HEK293 (cell line): ENCODE measurements around the gene MAML2.

Experiments used
- CTCF ChIA-PET: fragments of 350-600 bp; formaldehyde crosslinking; extraction: SDS; loops from one replicate; lab custom pipeline; 2021; ENCODE audit warnings: antibody characterized with exemption; lab: Yijun Ruan, JAX
- POLR2A ChIA-PET: fragments of 300-600 bp; formaldehyde crosslinking; extraction: SDS; loops from one replicate; lab custom pipeline; 2020; ENCODE audit warnings: antibody characterized with exemption, inconsistent platforms; lab: Yijun Ruan, JAX
- H3K27ac ChIP-seq: fragments of 200-500 bp; sonication (Bioruptor generic); 2 replicates; pipeline ENCODE4 v1.5.1; 2014; ENCODE audit warnings: low read depth, low read length, control low read depth, inconsistent platforms; ENCODE audit errors: extremely low read depth
- H3K36me3 ChIP-seq, 2 experiments: fragments of 200-500 bp in 1 of 2; sonication (Bioruptor generic) in 1 of 2; 1 replicate in 1 of 2; 2 replicates in 1 of 2; pipeline ENCODE4 v1.5.1; 2014 to 2017; ENCODE audit warnings: inconsistent platforms in 2 of 2, low read length in 2 of 2; ENCODE audit not compliant: control insufficient read depth in 2 of 2, insufficient read depth in 1 of 2
- H3K4me1 ChIP-seq: fragments of 200-500 bp; sonication (Bioruptor generic); 2 replicates; pipeline ENCODE4 v1.5.1; 2014; ENCODE audit warnings: mild to moderate bottlenecking, low read length, inconsistent platforms; ENCODE audit not compliant: control insufficient read depth, insufficient read depth
- H3K4me3 ChIP-seq: 2 replicates; pipeline ENCODE4 v1.5.1; 2011; ENCODE audit warnings: low read depth, mild to moderate bottlenecking, control low read depth, low read length, moderate library complexity
- H3K9me3 ChIP-seq: fragments of 200-500 bp; sonication (Bioruptor generic); 2 replicates; pipeline ENCODE4 v1.5.1; 2014; ENCODE audit warnings: low read depth, low read length, inconsistent platforms; ENCODE audit not compliant: control insufficient read depth, insufficient read depth
- GFI1B ChIP-seq: fragments of 450-650 bp; formaldehyde crosslinking; IDR thresholded peaks from 2 replicates; pipeline ENCODE4 v1.5.1; 2016; ENCODE audit warnings: missing biosample characterization, missing genetic modification characterization
- KLF16 ChIP-seq: fragments of 450-650 bp; formaldehyde crosslinking; IDR thresholded peaks from 2 replicates; pipeline ENCODE4 v1.5.1; 2017; ENCODE audit warnings: missing biosample characterization, missing genetic modification characterization
- SP7 ChIP-seq: fragments of 450-650 bp; formaldehyde crosslinking; IDR thresholded peaks from 2 replicates; pipeline ENCODE4 v1.5.1; 2016; ENCODE audit warnings: missing biosample characterization, missing genetic modification characterization
- ZNF169 ChIP-seq: fragments of 450-650 bp; formaldehyde crosslinking; IDR thresholded peaks from 2 replicates; pipeline ENCODE4 v1.5.1; 2016; ENCODE audit warnings: missing biosample characterization, missing genetic modification characterization
- ZNF19 ChIP-seq: fragments of 450-650 bp; formaldehyde crosslinking; IDR thresholded peaks from 2 replicates; pipeline ENCODE4; 2016; ENCODE audit warnings: missing biosample characterization, missing genetic modification characterization, low read depth
- ZNF2 ChIP-seq: fragments of 450-650 bp; formaldehyde crosslinking; IDR thresholded peaks from 2 replicates; pipeline ENCODE4 v1.5.1; 2016; ENCODE audit warnings: missing biosample characterization, missing genetic modification characterization
- ZNF274 ChIP-seq, 2 experiments: fragments of 200-500 bp in 1 of 2; fragments of 450-650 bp in 1 of 2; sonication (Bioruptor generic) in 1 of 2; formaldehyde crosslinking in 1 of 2; IDR thresholded peaks; 2 replicates each; pipeline versions ENCODE4 v1.5.1 to v1.6.1; 2014 to 2016; ENCODE audit warnings: borderline replicate concordance in 1 of 2, inconsistent platforms in 1 of 2, low read length in 1 of 2, missing biosample characterization in 1 of 2, missing genetic modification characterization in 1 of 2
- ZNF416 ChIP-seq: fragments of 450-650 bp; formaldehyde crosslinking; IDR thresholded peaks from 2 replicates; pipeline ENCODE4 v1.5.1; 2016; ENCODE audit warnings: missing biosample characterization, missing genetic modification characterization
- ZNF514 ChIP-seq: fragments of 450-650 bp; formaldehyde crosslinking; IDR thresholded peaks from 2 replicates; pipeline ENCODE4 v1.5.1; 2016; ENCODE audit warnings: missing biosample characterization, missing genetic modification characterization
- ZNF529 ChIP-seq: fragments of 450-650 bp; formaldehyde crosslinking; IDR thresholded peaks from 2 replicates; pipeline ENCODE4 v1.5.1; 2017; ENCODE audit warnings: missing genetic modification characterization, missing biosample characterization; ENCODE audit not compliant: insufficient replicate concordance
- ZNF76 ChIP-seq: fragments of 450-650 bp; formaldehyde crosslinking; IDR thresholded peaks from 2 replicates; pipeline ENCODE4; 2016; ENCODE audit warnings: low read depth, missing biosample characterization, missing genetic modification characterization, borderline replicate concordance
- ZNF843 ChIP-seq: fragments of 450-650 bp; formaldehyde crosslinking; IDR thresholded peaks from 2 replicates; pipeline ENCODE4 v1.5.1; 2016; ENCODE audit warnings: missing biosample characterization, missing genetic modification characterization
- ZSCAN23 ChIP-seq: fragments of 450-650 bp; formaldehyde crosslinking; IDR thresholded peaks from 2 replicates; pipeline ENCODE4 v1.5.1; 2016; ENCODE audit warnings: missing biosample characterization, missing genetic modification characterization
- TF ChIP-seq, protein P1 (sequence below): fragments of 450-650 bp; formaldehyde crosslinking; IDR thresholded peaks from 2 replicates; pipeline ENCODE4 v1.5.1; 2016; ENCODE audit warnings: missing biosample characterization, missing genetic modification characterization
- TF ChIP-seq, protein P2 (sequence below): fragments of 450-650 bp; formaldehyde crosslinking; IDR thresholded peaks from 2 replicates; pipeline ENCODE4 v1.5.1; 2016; ENCODE audit warnings: missing biosample characterization, missing genetic modification characterization
- TF ChIP-seq, protein P3 (sequence below): fragments of 450-650 bp; formaldehyde crosslinking; IDR thresholded peaks from 2 replicates; pipeline ENCODE4 v1.5.1; 2016; ENCODE audit warnings: missing biosample characterization, missing genetic modification characterization
- TF ChIP-seq, protein P4 (sequence below): fragments of 450-650 bp; formaldehyde crosslinking; IDR thresholded peaks from 2 replicates; pipeline ENCODE4 v1.5.1; 2017; ENCODE audit warnings: missing biosample characterization, missing genetic modification characterization
- TF ChIP-seq, protein P5 (sequence below): fragments of 450-650 bp; IDR thresholded peaks from 2 replicates; pipeline ENCODE4 v1.5.1; 2018; ENCODE audit warnings: missing biosample characterization, mild to moderate bottlenecking, missing genetic modification characterization
- TF ChIP-seq, protein P6 (sequence below): fragments of 450-650 bp; formaldehyde crosslinking; IDR thresholded peaks from 2 replicates; pipeline ENCODE4 v1.5.1; 2016; ENCODE audit warnings: missing biosample characterization, missing genetic modification characterization

MAML2 gene

DNA sequence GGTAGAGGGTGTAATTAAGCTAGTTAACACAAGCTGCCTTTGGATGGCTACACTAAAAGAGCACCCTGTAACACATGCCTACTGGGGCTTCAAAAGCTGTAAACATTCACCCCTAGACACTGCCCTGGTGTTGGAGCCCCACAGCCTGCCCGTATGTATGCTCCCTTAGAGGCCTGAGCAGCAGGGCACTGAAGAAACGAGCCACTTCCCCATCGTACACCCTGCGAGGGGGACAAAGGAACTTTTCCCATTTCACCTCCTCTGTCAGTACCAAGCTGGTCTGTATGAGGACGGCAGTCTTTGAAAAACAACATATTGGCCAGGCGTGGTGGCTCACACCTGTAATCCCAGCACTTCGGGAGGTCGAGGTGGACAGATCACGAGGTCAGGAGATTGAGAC is 77.0 kb downstream of the MAML2 start (continued):
- no peak for TF ChIP-seq SP7
- TF ChIP-seq ZNF843: no peak
- TF ChIP-seq ZNF19 (tag by site-specific recombination): no peak
- TF ChIP-seq, protein P1, sequence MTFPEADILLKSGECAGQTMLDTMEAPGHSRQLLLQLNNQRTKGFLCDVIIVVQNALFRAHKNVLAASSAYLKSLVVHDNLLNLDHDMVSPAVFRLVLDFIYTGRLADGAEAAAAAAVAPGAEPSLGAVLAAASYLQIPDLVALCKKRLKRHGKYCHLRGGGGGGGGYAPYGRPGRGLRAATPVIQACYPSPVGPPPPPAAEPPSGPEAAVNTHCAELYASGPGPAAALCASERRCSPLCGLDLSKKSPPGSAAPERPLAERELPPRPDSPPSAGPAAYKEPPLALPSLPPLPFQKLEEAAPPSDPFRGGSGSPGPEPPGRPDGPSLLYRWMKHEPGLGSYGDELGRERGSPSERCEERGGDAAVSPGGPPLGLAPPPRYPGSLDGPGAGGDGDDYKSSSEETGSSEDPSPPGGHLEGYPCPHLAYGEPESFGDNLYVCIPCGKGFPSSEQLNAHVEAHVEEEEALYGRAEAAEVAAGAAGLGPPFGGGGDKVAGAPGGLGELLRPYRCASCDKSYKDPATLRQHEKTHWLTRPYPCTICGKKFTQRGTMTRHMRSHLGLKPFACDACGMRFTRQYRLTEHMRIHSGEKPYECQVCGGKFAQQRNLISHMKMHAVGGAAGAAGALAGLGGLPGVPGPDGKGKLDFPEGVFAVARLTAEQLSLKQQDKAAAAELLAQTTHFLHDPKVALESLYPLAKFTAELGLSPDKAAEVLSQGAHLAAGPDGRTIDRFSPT (tag by site-specific recombination): no peak
- TF ChIP-seq ZNF274 (IDR thresholded peaks at IDR 0.05; ENCODE audit: low read length): no peak
- TF ChIP-seq ZNF274 (tag by site-specific recombination; IDR thresholded peaks at IDR 0.05; ENCODE audit: borderline replicate concordance): no peak
- no peak for TF ChIP-seq ZNF514 (tag by site-specific recombination)

DNA sequence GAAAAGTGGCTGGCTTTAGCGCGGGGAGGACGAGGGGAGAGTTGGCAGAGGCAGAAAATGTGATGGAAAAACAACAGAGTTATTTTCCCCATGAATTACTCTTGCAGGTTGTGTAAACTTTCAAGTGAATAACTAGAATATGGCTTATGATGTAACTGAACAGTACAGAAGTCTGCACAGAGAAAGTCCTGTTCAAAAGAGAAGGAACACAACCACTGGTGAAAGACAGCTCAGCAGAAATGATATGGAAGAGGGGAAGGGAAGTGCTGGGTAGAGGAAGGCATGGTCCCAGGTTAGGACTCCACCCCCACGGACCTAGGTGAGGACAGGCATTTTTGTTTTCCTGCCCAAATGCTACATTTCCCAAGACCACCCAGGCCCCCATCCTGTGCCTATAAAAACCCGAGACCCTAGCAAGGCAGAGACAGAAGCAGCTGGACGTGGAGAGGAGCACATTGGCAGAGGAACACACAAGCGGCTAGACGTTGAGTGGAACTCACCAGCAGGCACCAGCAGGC is 77.7 kb downstream of the MAML2 start:
- no peaks in the 10 kb centered on the region for H3K4me1 ChIP-seq
- POLR2A ChIA-PET: interaction anchor here (1.0 kb wide), 1 partner anchor 35 kb away, joined by 3 read pairs; no protein-coding TSS in a partner anchor
- no peak overlapping the region for H3K27ac ChIP-seq
- H3K4me3 ChIP-seq: no peak overlapping the region
- TF ChIP-seq ZNF514 (tag by site-specific recombination) (no peak), ZNF169 (tag by site-specific recombination) (no peak), KLF16 (tag by site-specific recombination) (no peak), ZNF529 (tag by site-specific recombination) (no peak)
- CTCF ChIA-PET: interaction anchor here (0.9 to 2.1 kb wide), 2 partner anchors 76 to 78 kb away, joined by 3 to 8 read pairs; partner anchors contain the start of gene MAML2
- no peaks in the 10 kb centered on the region for H3K36me3 ChIP-seq
- H3K9me3 ChIP-seq: no peaks in the 10 kb centered on the region

DNA sequence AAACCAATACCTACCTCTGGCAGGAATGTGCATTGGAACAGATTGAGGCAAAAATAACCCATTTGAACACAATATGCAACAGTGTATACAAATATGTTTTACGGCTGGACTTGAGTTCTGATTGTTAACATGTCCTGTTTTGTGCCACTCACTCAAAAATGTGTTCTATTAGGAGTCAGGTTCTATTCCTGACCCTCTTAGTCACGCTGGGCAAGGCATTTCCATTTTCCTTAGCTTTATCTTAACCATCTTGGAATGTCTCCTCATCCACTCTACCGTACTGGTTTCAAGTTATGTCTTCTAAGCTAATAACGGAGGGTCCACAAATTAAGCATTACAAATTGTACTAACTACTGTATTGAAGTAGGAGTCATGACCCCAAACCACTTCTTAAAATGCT is 78.6 kb downstream of the MAML2 start:
- Histone ChIP-seq H3K27ac (no peak overlapping the region), H3K4me3 (no peak overlapping the region), H3K9me3 (no peaks in the 10 kb centered on the region), H3K36me3 (no peaks in the 10 kb centered on the region), H3K4me1 (no peaks in the 10 kb centered on the region)
- ChIA-PET CTCF (interaction anchor here (0.5 to 2.1 kb wide), 2 partner anchors 29 to 79 kb away, joined by 3 to 8 read pairs; partner anchors contain the start of gene MAML2), POLR2A (interaction anchor here (1.0 kb wide), 1 partner anchor 36 kb away, joined by 3 read pairs; no protein-coding TSS in a partner anchor)
- TF ChIP-seq ZNF416 (tag by site-specific recombination) (no peak), ZNF76 (no peak), GFI1B (tag by site-specific recombination) (no peak), ZNF2 (no peak), ZSCAN23 (tag by site-specific recombination) (no peak)
- TF ChIP-seq, protein P2, sequence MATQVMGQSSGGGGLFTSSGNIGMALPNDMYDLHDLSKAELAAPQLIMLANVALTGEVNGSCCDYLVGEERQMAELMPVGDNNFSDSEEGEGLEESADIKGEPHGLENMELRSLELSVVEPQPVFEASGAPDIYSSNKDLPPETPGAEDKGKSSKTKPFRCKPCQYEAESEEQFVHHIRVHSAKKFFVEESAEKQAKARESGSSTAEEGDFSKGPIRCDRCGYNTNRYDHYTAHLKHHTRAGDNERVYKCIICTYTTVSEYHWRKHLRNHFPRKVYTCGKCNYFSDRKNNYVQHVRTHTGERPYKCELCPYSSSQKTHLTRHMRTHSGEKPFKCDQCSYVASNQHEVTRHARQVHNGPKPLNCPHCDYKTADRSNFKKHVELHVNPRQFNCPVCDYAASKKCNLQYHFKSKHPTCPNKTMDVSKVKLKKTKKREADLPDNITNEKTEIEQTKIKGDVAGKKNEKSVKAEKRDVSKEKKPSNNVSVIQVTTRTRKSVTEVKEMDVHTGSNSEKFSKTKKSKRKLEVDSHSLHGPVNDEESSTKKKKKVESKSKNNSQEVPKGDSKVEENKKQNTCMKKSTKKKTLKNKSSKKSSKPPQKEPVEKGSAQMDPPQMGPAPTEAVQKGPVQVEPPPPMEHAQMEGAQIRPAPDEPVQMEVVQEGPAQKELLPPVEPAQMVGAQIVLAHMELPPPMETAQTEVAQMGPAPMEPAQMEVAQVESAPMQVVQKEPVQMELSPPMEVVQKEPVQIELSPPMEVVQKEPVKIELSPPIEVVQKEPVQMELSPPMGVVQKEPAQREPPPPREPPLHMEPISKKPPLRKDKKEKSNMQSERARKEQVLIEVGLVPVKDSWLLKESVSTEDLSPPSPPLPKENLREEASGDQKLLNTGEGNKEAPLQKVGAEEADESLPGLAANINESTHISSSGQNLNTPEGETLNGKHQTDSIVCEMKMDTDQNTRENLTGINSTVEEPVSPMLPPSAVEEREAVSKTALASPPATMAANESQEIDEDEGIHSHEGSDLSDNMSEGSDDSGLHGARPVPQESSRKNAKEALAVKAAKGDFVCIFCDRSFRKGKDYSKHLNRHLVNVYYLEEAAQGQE (tag by site-specific recombination): no peak
- TF ChIP-seq, protein P3, sequence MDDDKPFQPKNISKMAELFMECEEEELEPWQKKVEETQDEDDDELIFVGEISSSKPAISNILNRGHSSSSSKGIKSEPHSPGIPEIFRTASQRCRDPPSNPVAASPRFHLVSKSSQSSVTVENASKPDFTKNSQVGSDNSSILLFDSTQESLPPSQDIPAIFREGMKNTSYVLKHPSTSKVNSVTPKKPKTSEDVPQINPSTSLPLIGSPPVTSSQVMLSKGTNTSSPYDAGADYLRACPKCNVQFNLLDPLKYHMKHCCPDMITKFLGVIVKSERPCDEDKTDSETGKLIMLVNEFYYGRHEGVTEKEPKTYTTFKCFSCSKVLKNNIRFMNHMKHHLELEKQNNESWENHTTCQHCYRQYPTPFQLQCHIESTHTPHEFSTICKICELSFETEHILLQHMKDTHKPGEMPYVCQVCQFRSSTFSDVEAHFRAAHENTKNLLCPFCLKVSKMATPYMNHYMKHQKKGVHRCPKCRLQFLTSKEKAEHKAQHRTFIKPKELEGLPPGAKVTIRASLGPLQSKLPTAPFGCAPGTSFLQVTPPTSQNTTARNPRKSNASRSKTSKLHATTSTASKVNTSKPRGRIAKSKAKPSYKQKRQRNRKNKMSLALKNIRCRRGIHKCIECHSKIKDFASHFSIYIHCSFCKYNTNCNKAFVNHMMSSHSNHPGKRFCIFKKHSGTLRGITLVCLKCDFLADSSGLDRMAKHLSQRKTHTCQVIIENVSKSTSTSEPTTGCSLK (tag by site-specific recombination): no peak
- TF ChIP-seq, protein P4, sequence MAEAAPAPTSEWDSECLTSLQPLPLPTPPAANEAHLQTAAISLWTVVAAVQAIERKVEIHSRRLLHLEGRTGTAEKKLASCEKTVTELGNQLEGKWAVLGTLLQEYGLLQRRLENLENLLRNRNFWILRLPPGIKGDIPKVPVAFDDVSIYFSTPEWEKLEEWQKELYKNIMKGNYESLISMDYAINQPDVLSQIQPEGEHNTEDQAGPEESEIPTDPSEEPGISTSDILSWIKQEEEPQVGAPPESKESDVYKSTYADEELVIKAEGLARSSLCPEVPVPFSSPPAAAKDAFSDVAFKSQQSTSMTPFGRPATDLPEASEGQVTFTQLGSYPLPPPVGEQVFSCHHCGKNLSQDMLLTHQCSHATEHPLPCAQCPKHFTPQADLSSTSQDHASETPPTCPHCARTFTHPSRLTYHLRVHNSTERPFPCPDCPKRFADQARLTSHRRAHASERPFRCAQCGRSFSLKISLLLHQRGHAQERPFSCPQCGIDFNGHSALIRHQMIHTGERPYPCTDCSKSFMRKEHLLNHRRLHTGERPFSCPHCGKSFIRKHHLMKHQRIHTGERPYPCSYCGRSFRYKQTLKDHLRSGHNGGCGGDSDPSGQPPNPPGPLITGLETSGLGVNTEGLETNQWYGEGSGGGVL: no peak
- TF ChIP-seq, protein P5, sequence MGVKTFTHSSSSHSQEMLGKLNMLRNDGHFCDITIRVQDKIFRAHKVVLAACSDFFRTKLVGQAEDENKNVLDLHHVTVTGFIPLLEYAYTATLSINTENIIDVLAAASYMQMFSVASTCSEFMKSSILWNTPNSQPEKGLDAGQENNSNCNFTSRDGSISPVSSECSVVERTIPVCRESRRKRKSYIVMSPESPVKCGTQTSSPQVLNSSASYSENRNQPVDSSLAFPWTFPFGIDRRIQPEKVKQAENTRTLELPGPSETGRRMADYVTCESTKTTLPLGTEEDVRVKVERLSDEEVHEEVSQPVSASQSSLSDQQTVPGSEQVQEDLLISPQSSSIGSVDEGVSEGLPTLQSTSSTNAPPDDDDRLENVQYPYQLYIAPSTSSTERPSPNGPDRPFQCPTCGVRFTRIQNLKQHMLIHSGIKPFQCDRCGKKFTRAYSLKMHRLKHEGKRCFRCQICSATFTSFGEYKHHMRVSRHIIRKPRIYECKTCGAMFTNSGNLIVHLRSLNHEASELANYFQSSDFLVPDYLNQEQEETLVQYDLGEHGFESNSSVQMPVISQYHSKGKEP: no peak
- TF ChIP-seq, protein P6, sequence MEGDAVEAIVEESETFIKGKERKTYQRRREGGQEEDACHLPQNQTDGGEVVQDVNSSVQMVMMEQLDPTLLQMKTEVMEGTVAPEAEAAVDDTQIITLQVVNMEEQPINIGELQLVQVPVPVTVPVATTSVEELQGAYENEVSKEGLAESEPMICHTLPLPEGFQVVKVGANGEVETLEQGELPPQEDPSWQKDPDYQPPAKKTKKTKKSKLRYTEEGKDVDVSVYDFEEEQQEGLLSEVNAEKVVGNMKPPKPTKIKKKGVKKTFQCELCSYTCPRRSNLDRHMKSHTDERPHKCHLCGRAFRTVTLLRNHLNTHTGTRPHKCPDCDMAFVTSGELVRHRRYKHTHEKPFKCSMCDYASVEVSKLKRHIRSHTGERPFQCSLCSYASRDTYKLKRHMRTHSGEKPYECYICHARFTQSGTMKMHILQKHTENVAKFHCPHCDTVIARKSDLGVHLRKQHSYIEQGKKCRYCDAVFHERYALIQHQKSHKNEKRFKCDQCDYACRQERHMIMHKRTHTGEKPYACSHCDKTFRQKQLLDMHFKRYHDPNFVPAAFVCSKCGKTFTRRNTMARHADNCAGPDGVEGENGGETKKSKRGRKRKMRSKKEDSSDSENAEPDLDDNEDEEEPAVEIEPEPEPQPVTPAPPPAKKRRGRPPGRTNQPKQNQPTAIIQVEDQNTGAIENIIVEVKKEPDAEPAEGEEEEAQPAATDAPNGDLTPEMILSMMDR: no peak
